T-helper 1 cell treated with Interleukin-12 subunit alpha and Interleukin-12 subunit beta and Interleukin-4 antibody, amounts not matched to agents 30 ng/mL and 1 ng/mL, for 36 hours (primary cell): Measurements from ENCODE around the gene DSE. TPM values are rescaled to one million over a fixed set of nuclear protein-coding genes. Genes with fewer than 3 reads are reported as not detected.

Source experiments
- intact Hi-C: fragments of 100-400 bp; cut with micrococcal nuclease; formaldehyde crosslinking; loops from one replicate; pipeline ENCODE4 v1.15.1; 2024
- total RNA-seq: library from RNA; stranded (reverse); gene quantifications from 2 replicates; pipeline ENCODE4 v1.2.3, GENCODE V29; 2022

Gene DSE
- total RNA-seq, 1 donor from 2014 or later, result 2.6 TPM

DNA sequence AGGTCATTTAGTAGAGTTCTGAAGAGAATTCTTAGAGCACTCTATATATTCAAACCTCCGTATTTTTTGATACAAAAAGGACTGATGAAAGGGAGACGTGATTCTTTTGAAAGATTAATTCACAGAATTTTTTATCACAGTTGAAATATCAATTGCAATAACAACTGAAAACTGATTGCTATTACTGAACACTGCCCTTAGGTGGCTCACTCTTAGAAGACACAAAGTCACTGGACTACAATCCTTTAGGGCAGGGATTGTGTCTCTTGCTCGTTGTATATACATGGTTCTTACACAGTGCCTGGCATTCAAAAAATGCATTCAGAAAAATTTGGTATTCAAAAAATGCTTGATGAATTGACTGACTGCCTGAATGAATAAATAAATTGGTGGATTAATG, 73.3 kb downstream of the DSE start:
- intact Hi-C loops, result loop anchor here (1.0 to 5.0 kb wide), 9 partner anchors 18 to 226 kb away; partner anchors contain the start of genes DSE and TSPYL4

DNA sequence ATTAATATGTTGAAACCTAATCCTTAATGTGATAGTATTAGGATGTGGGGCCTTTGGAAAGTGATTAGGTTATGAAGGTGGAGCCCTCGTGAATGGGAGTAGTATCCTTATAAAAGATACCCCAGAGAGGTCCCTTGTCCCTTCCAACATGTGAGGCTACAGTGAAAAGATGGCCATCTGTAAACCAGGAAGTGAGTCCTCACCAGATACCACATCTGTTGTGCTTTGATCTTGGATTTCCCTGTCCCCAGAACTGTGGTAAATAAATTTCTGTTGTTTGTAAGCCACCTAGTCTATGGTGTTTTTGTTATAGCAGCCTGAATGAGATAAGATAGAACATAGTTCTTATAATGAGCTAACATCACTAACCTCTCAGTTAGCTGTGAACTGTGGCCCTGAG, 73.8 kb downstream of the DSE start:
- intact Hi-C loops, result loop anchor here (1.0 to 5.0 kb wide), 9 partner anchors 18 to 226 kb away; partner anchors contain the start of genes DSE and TSPYL4

DNA sequence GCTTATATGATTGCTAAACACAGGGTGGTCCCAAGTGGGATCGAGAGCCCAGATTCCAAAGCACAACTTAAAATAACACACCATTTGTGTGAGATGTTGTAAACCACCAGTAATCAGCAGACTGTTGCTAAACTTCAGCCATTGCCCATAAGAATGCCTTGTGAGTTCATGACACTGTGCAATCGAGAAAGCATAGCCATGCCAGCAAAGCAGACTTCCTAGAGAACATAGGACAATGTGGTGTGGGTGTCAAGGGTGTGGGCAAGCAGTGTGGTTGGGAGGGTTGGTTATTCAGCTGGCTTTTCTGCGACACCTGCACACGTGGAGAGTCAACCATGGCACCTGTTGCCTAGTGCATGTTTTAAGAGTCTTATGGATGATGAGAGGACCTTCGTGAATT, 74.4 kb downstream of the DSE start:
- intact Hi-C loops, result loop anchor here (2.0 kb wide), 1 partner anchor 158 kb away; no protein-coding TSS in a partner anchor

DNA sequence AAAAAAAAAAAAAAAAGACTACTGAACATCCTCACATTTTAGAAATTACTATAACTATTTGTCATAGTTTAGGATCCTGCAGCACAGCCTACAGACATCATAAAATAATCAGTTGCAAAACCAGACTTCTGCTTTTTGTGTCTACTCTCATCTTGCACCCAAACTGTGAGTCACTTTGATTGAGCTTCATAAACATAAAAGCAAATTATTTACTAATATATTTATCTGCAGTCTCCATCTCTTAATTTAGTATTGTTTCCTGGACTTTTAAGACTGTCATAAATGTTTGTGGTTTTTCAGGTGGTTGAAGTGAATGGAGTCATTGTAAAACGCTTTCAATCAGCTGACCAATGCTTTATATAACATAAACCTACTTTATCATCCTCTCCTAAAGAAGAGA, 75.7 kb downstream of the DSE start:
- intact Hi-C loops, result no loop called here

DNA sequence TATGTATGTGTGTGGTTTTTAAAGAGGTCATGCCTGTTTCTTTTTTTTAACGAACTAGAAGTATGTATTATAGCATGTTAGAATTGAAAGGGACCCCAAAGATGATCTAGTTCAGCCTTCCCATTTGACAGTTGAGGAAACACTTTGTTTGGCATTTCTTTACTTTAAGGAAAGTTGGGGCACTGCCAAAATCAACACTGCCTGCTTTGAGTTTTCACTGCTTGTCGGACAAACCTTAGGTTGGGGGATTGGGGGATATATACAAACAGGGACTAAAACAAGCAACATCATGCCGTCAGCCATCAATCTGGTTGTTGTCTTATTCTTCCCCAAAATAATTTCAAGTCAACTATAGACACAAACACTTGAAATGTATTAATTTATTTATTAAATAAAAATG, 76.3 kb downstream of the DSE start:
- intact Hi-C loops, result no loop called here

DNA sequence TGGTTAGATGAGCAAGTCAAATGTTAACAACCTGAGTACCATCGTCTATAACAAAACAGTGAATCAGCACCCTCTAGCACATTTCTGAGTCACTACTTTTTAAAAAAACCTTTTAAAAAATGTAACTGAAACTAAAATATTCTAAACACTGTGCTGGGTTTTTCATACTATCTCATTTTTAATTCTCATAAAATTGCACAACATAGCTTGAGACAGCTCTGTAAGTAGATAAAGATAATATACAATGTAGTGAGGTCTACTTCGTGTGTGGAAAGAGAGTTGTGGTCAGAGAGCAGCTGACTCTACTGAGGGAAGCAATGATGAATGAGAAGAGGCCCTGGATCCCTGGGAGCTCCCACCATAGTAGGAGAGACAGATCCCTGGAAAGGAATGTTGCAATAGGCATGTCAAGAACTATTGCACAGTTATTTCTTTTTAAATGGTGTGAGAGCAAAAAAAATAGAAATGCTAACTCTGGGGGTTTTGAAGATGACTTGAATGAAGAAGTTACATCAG, 76.8 kb downstream of the DSE start:
- intact Hi-C loops, result no loop called here

DNA sequence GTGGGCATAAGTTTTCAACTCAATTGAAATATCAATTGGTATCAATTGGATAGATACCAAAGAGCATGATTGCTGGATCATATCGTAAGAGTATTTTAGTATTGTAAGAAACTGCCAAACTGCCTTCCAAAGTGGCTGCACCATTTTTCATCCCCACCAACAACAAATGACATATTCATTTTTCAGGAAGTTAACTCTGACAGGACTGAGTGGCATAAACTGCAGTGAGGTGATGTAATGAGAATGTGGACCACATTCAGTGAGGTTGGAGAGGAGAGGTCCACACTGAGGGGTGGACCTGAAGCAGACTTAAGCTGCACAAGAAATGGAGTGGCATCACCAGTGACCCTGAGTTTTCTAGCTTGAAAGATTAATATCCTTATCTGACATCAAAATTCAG, 78.8 kb downstream of the DSE start:
- intact Hi-C loops, result no loop called here

DNA sequence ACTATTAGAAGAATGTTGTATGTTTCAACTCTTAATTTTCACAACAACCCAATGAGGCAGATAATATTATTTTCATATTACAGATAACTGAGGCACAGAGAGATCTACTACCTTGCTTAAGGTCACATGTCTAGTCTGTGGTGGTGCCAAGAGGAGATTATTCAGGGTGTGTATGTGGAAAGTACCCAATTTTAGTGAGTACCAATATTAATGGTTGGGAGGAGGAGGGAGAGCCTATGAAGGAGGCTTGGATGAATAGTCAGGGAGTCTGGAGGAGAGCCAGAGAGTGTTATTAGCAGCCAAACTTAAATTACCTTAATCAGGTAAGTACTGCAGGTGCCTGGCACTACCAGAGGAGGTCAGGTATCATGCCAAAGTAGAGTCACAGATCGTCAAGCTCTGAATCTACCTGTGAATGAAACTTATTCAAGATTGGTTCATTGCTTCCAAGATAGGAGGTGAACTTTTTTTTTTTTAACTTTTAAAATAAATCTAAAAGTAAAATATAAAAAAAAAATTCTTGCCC, 79.5 kb downstream of the DSE start:
- intact Hi-C loops, result no loop called here

DNA sequence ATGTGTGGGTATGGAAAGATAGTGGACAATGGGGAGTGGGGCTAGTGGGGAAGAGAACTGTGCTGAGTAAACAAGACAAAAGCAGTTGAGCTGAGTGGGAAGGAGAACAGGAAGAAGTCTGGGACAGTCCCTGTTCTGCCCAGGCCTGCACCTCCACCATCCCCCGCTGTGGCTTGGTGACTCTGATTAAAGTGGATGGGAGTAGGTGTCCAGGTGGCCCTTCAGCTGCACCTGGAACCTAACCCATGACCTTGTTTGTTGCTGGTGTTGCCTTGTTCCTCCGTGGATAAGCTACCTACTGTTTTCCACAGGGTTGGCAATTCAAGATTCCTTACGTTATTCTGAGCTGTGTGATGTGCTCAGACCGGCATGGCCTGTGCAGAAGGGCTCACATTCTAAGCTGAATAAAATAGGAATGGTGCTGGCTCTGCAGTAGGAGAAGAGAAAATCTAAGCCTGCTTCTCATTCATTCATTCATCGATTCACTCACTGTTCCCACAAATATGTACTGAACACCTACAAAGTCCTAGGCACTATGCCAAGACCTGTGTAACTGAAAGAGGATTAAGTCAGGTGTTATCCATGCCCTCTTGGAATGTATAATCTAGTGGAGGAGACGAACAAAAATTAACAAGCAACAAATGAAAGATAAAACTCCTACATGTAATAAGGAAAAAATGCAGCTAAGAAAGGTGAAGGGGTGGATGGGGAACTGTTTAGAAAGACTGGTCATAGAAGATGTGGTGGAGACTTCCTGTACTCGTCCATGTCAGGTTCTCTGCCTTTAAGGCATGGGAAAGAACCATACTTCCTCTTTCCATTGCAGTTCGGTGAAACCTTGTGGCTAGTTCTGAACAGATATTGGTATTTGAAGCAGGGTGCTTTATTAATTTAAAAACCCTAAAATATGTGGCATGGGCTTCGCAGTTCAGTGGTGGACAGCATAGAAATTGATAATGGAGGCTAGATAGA, 80.3 kb downstream of the DSE start:
- intact Hi-C loops, result loop anchor here (1.0 kb wide), 1 partner anchor 9 kb away; no protein-coding TSS in a partner anchor

DNA sequence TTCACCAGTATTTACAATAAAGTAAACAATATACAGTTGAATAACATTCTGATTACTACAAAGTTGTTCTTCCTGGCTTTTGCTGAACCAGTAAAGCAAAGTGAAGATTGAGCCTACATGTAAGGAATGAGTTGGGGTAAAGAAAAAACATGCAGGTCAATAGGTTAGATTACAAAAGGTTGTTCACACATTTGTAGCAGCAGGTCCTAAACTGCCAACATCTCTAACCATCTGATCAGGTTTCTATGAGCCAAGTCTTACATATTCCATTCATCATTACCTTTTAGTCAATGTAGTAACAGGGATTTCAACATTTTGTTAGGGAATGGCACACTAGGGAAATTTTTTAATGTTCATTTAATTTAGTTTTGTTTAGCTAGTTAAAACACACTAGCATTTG, 81.2 kb downstream of the DSE start:
- intact Hi-C loops, result loop anchor here (1.0 kb wide), 1 partner anchor 8 kb away; no protein-coding TSS in a partner anchor

DNA sequence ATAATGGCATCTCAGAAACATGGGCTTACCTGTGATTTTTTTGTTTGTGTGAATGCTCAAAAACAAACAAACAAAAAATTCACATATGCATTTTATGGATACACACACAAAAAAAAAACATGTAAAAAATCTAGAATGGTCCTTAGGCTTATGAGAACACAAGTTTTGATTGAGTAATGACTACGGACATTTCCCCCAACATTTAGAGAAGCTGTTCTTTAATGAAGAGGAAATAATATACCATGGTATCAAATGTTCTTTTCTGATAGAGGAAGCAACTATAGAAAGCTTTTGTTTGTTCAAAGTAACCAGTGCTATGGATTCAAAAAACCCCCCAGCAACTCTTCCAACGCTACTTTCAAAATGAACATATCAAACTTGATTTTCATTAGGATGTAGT, 81.8 kb downstream of the DSE start:
- intact Hi-C loops, result no loop called here

DNA sequence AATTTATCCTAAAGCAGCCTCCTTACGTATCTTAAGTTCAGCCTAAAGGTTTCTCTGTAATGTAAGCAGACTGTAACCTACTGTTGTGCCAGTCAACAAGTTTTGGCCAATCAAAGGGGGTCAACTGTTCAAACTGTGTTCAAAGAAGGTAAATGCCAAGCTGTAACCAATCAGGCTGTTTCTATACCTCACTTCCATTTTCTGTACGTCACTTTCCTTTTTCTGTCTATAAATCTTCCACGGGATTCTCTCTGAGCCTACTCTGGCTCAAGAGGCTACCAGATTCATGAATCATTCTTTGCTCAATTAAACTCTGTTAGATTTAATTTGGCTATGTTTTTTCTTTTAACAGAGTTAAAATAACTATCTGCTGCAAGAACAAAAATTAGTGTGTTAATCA, 85.4 kb downstream of the DSE start:
- intact Hi-C loops, result no loop called here

DNA sequence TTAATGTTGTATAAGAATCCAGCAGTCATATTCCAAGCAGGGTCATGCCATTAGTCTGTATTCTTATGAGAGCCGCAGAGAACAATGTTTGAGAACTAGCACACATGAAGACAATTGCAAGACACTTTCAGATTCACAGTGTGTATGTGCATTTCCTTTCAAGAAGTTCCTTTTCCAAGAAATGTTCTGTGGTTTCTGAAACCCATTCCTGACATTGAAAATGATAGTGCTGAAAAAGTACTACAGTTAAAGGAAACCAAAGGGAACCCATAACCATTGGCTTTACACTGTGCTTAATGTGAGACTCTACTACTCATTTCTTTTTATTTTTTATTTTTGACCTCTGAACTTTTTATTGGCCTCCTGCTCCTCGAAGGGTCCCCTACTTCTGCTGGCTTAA, 86.2 kb downstream of the DSE start:
- intact Hi-C loops, result no loop called here

DNA sequence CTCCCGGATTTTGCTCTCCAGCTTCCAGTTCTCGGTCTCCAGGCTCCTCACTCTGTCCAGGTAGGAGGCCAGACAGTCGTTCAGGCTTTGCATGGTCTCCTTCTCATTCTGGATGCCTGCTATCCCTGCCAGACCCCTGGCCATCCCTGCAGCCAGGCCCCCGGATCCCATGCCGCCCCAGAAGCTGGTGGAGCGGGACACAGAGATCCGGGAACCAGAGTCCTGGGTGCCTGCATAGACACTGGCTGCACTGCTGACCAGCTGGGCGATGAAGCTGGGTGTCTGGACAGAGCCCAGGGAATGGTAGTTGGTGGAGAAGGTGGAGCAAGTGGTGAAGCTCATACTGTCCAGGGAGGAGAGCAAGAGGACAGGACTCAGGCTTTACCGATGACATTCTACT, 87.5 kb downstream of the DSE start:
- intact Hi-C loops, result no loop called here

DNA sequence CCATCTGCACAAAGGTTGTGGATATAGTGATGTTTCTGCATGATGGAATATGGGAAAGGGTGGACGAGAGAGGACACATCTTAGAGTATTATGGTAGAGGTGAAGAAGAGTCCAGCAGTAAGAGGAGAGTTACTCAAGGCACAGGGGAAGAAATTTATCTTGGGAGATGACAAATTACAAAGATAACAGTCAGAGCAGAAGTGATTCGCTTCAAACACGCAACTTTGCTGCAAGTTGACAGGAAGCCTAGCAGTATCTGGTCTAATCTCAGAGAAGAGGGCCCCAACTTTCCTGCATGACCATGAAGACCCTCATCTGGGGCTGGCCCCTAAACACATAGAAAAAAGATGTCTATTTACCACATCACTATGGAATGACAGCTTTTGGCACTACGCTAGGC, 89.2 kb downstream of the DSE start:
- intact Hi-C loops, result loop anchor here (1.0 to 5.0 kb wide), 4 partner anchors 9 to 1142 kb away; partner anchors contain the start of genes GOPC, KPNA5 and NT5DC1

DNA sequence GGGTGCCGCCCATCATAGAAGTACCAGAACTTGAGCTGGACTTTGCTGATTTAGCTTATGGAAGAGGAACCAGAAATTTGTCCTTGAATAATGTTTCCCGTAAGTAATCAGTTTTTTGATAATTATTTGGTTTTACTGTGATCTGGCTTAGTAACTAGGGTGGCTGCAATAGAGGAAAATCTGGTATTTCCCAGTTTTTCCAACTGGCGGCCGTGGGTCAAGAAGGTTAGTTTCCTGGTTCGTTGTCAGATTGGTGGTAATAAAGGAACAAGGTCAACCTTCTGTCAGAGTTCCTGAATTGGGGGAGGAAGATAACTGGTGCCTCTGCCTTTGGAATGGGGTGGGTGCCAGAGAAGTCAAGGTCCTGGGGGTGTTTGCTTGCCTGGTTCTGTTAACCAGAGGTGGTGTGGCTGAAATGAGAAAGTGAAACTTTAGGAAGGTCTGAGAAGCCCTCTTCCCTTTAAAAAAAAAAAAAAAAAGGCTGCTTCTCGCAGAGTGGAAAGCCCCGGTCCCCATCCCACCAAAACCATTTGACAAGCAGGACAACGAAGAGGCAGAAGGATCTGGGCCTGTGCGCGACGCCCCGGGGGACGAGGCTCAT, 90.7 kb downstream of the DSE start, which contains the start of gene CALHM6:
TSS of gene CALHM6 (plus strand) at position 45 of the 601 bp plus-strand sequence. CDS start at position 600, 555 bp downstream.
- intact Hi-C loops, result loop anchor here (1.0 to 5.0 kb wide), 4 partner anchors 207 to 1141 kb away; partner anchors contain the start of genes GOPC, KPNA5, NT5DC1 and TSPYL4

DNA sequence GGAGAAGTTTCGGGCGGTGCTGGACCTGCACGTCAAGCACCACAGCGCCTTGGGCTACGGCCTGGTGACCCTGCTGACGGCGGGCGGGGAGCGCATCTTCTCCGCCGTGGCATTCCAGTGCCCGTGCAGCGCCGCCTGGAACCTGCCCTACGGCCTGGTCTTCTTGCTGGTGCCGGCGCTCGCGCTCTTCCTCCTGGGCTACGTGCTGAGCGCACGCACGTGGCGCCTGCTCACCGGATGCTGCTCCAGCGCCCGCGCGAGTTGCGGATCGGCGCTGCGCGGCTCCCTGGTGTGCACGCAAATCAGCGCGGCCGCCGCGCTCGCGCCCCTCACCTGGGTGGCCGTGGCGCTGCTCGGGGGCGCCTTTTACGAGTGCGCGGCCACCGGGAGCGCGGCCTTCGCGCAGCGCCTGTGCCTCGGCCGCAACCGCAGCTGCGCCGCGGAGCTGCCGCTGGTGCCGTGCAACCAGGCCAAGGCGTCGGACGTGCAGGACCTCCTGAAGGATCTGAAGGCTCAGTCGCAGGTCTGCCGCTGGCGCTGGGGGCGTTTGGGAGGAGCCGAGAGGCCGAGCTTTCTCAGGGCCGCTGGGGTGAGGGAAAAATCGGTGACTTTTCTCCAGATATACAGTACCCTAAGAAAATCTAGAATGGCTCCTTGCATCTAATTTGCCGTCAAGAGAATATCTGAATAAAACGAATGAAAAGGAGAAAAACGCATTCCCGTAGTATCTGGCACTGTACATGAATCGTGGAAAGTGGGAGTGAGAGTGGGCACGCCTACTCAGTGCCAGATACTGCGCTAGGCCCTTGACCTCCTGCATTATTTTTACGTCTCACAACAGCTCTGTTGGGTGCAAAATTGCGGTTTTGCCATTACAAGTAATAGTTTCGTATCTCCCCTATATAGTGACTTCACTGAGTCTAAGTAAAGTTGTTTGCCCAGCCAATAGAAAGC, 91.5 kb downstream of the DSE start:
- intact Hi-C loops, result loop anchor here (1.0 to 5.0 kb wide), 11 partner anchors 14 to 1140 kb away; partner anchors contain the start of genes GOPC, KPNA5, NT5DC1 and RWDD1

DNA sequence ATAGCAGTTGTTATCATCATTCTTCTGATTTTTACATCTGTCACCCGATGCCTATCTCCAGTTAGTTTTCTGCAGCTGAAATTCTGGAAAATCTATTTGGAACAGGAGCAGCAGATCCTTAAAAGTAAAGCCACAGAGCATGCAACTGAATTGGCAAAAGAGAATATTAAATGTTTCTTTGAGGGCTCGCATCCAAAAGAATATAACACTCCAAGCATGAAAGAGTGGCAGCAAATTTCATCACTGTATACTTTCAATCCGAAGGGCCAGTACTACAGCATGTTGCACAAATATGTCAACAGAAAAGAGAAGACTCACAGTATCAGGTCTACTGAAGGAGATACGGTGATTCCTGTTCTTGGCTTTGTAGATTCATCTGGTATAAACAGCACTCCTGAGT, 92.6 kb downstream of the DSE start:
- intact Hi-C loops, result loop anchor here (5.0 kb wide), 3 partner anchors 219 to 1139 kb away; partner anchors contain the start of genes GOPC, KPNA5 and NT5DC1

DNA sequence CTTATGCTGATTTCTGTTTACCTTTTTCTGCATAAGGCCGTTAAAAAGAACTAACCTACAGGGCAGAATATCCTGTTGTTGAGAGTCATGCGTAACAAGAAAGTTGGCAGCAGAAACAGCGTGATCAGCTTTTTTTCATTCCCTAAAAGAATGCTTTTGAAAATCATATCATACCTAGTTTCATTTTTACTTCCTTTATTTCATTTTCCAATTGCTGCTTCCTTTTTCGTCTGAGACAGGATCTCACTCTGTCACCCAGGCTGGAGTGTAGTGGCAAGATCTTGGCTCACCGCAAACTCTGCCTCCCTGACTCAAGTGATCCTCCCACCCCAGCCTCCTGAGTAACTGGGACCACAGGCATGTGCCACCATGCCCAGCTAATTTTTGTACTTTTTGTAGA, 94.5 kb downstream of the DSE start:
- intact Hi-C loops, result no loop called here

DNA sequence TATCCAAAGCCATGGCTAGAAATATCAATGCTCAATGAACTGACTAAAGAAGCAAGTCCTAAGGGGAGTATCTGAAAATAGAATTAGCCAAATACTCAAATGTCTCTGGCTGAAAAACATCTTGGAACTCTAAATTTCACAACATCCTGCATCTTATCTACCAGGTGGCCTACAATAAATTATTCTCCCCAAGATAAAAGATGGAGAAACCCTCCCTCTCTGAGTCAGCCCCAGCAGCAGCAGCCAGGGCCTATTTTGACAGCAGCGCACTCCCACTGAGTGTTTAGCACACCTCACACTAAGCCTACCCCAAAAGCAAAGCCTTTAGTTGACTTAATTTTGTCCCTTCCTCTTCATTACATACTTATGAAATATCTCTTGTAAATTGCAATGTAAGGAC, 96.3 kb downstream of the DSE start:
- intact Hi-C loops, result no loop called here
